ENCODE measurements around the gene RBM8A.

RBM8A gene

DNA sequence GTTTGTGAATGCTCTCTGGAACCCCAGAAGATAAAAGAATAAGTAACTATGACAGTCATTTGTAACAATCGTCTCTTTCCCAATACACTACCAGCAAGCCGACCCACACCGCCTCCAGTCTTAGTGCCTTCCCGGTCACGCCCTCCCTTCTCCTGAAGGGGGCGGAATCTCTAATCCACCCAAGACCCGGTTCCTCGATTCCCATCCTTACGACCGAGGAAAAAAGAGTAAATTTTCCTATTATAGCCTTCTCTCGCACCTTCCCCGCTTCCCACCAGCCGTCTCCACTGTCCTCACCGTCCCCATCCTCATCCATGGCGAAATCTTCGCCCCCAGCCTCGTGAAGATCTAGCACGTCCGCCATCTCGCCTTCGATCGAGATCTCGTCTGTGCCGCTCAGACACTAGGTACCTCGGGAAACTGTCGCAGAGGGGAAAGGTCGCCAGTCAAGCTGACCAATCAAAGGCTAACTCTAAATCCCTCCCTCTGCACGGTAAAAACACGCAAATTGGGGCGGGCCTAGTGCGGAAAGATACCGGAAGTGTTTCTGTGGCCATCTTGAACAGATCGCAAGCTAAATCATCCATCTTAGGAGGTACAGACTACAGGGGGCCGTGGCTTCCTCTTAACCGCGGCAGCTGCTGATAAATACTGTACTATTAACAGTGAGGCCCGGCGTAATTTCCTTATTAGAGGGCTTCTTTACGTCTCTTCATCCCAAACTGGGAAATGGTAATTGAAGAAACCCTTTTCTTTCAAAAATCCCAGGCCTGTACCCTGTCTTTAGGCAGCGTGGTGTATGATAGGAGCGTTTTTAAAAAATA lies at the start of gene RBM8A:
Gene RBM8A (minus strand): TSS at position 422 of the 824 bp plus-strand sequence. CDS start 58 bp downstream, at position 364.
- peak; percentile 98 for DNase-seq

DNA sequence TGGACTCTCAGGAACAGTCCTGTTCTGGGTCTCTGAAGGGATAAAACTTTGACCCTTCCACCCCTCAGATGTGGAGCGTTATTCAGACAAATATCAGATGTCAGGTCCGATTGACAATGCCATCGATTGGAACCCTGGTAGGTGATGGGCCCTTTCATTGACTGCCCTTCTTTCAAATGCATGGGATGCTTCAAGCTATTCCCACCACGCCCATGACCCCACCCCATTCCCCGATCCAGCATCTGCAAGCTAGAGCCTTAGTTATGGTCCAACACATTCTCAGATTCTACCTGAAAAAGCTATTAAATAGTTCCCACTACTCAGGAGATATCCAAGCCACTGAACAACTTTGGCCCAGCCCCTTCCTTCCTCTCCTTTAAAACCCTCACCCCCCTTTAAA lies 49.7 kb upstream of the RBM8A start:
- DNase-seq, result no peak

GRCh38 chr1:145975216-145975615 lies 47.9 kb upstream of the RBM8A start:
- no peak for DNase-seq

DNA sequence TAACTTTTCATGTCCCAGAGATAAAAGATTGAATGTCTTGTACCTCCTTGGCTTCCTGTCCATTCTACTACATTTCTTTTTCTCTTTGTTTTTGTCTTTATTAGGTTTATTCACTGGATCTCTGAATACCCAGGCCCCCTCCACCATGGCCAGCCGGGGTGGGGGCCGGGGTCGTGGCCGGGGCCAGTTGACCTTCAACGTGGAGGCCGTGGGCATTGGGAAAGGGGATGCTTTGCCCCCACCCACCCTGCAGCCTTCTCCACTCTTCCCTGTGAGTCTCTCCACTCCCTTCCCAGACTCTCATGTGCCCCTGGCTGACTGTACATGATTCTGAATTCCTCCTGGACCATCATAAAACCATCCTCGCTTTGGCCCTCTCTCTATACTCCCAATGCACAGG lies 47.4 kb upstream of the RBM8A start:
- DNase-seq, result no peak

DNA sequence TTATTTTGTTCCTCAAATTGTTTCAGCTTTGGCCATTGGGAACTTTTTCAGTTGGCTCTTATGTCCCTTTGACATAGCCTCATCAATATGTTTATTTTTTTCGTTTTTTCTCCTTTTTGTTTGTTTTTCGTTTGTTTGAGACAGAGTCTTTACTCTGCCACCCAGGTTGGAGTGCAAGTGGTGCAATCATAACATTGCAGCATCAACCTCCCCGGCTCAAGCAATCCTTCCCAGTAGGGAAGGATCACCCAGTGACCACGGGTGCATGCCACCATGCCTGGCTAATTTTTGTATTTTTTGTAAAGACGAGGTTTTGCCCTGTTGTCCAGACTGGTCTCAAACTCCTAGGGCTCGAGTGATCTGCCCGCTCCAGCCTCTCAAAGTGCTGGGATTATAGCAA lies 45.3 kb upstream of the RBM8A start:
- DNase-seq, result no peak

DNA sequence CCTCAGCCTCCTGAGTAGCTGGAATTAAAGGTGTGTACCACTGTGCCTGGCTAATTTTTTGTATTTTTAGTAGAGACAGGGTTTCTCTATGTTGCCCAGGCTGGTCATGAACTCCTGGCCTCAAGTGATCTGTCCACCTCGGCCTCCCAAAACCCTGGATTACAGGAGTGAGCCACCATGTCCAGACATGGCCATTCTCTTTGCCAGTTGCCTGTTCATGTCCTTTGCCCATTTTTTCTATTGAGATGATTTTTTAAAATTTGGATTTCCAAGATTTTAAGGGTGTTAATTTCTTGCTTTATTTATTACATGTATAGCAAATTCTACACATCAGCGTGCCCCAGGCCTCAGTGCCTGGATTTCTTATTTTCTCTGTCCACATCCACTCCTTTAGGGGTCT lies 40.0 kb upstream of the RBM8A start:
- DNase-seq, result no peak

GRCh38 chr1:145965119-145965744 lies 37.9 kb upstream of the RBM8A start:
- no peak for DNase-seq

GRCh38 chr1:145964328-145965118 lies 37.2 kb upstream of the RBM8A start, which contains the start of the genes ANKRD34A and POLR3GL:
ANKRD34A (minus strand) TSS chr1:145964575; CDS start chr1:145961759, 2,816 bp downstream.
POLR3GL (plus strand) TSS chr1:145964690; CDS start chr1:145974866, 10,176 bp downstream.
- peak; percentile 96 for DNase-seq

GRCh38 chr1:145963265-145964019 lies 36.2 kb upstream of the RBM8A start:
- DNase-seq, result no peak

GRCh38 chr1:145962157-145963102 lies 35.1 kb upstream of the RBM8A start:
- DNase-seq, result peak; percentile 64

- peak; percentile 58 for DNase-seq
Measured at GRCh38 chr1:145961425-145962156, 34.3 kb upstream of the RBM8A start.

- no peak for DNase-seq
Measured at GRCh38 chr1:145961109-145961424, 33.8 kb upstream of the RBM8A start.

DNA sequence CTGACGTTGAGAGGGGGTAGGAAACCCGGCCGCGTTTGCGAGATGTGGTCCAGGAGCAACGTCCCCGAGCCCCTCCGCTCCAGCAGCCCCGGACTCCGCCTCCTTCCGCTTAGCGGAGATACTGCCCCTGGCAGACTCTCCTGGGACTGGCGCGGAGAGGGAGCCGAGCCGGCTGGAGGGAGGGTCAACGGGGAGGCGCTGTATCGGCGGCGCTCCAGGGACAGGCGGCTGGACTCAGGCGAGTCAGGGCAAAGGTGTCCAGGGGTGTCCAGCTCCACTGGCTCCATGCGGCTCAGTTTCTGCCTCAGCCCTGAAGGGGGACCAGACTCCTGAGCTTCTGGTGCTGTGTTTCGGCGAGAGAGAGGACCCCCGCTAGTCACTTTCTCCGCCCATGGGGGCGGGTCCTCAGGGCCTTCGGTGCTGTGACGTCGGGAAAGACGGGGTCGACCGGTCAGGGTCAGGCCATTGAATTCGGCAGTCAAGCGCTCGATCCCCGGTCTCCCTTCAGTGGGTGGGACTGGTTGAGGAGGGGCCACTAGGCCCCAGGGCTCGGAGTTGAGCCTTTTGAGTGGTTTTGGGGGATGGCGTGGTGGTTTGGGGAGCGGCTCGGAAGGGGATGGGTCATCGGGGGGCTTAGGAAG lies 33.3 kb upstream of the RBM8A start:
- DNase-seq, result peak; percentile 87

- DNase-seq, result no peak
Measured at GRCh38 chr1:145959957-145960467, 32.7 kb upstream of the RBM8A start.

- DNase-seq, result no peak
Measured at GRCh38 chr1:145959333-145959732, 32.0 kb upstream of the RBM8A start.

GRCh38 chr1:145958734-145959133 lies 31.4 kb upstream of the RBM8A start:
- DNase-seq, result no peak

DNA sequence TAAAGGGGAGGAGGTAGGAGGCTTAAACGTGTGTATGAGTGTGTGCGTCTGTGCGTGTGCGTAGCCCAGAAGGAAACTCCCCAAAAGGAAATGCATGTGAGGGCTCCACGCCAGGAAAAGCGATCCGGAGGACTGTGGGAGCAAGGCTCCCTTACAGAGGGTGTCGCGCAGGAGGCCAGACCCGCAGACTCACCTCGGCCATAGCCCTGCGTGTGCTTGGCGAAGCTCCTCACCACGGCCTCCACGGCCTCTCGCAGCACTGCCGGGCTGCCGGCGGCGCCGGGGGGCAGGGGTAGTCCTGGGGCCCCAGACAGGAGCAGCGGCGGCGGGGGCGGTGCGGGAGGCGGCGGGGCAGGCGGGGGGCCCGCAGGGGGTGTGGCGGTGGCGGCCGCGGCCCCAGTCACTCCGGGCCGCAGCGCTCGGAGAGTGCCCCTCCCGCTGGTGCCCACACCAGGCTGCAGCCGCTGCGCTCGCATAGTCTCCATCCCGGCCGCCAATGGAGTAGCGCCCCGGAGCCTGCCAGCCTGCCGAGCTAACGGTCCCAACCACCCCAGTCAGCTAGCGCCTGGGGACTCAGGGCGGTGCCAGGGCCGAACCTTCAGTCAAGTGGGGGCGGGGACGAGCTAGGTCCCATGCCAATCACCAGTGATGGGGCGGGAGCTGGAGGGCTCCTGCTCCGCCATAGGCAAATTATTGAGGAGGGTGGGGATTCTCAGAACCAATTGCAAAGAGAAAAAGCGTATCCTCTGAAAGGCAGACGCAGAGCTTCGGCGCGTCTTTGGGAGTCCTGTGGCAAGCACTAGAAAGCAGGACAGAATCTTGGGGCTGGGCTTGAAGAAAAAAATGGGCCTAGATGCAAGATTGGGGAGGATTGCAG lies 30.4 kb upstream of the RBM8A start, which contains the start of gene LIX1L:
Gene LIX1L (minus strand): TSS at position 575 of the 877 bp plus-strand sequence. CDS start 90 bp downstream, at position 485.
- DNase-seq, result peak; percentile 97

- peak; percentile 74 for DNase-seq
Measured at GRCh38 chr1:145956781-145957442, 29.6 kb upstream of the RBM8A start.

Measured in femur (tissue), 1 donor.